Activated naive CD8-positive, alpha-beta T cell (primary cell): Measurements from ENCODE around the gene TCEA2.

Source experiments
- H3K27ac Mint-ChIP-seq: one replicate; pipeline ENCODE4 v1.8.0; 2021; ENCODE audit warnings: mixed read lengths
- H3K27me3 Mint-ChIP-seq: one replicate; pipeline ENCODE4 v1.8.0; 2021; ENCODE audit warnings: mixed read lengths
- H3K36me3 Mint-ChIP-seq: one replicate; pipeline ENCODE4 v1.8.0; 2021; ENCODE audit warnings: mixed read lengths
- H3K4me1 Mint-ChIP-seq: one replicate; pipeline ENCODE4 v1.8.0; 2021; ENCODE audit warnings: low read depth, mixed read lengths
- H3K4me3 Mint-ChIP-seq: one replicate; pipeline ENCODE4 v1.8.0; 2021; ENCODE audit warnings: mild to moderate bottlenecking, mixed read lengths
- H3K9me3 Mint-ChIP-seq: one replicate; pipeline ENCODE4 v1.8.0; 2021; ENCODE audit warnings: low read depth, mixed read lengths

TCEA2 gene

DNA sequence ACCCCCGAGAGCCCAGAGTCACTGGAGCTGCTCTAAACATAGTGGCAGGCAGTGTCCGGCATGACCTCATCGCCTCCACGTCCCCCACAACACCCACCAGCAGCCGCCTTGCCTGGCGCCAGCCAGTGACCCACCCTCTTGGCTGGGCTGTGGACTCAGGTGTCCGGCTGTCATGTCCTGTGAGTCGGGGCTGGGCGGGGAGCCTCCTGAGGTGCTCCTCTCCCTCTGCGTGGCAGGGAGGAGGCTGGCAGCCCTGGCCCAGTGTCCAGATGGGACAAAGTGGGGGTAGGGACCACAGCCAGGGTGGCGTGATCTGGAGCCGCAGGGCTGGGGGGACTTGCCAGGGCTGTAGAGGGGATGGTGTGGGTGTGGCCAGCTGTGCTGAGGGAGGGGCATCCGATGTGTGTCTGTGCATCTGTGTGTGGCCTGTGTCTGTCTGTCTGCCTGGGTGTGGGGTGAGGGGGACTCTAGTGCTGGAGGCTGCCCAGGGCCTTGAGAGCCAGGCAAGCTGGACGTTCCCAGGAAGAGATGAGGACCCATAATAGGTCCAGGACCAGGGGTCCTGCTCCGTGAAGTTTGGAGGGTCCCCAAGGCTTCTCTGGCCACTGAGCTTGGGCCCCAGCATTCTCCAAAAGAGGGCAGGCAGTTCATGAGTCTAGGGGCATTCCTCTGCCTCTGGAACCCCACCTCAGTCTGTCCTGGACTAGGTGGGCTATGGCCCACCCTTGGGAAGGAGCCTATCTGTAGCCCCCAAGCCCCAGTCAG lies 11.3 kb upstream of the TCEA2 start:
- no peaks in the 10 kb centered on the region for H3K9me3 Mint-ChIP-seq
- H3K27ac Mint-ChIP-seq, result no peak overlapping the region
- no peak overlapping the region for H3K4me3 Mint-ChIP-seq
- peaks cover 1% of the 10 kb centered on the region for H3K4me1 Mint-ChIP-seq
- peaks cover 6% of the 10 kb centered on the region for H3K27me3 Mint-ChIP-seq
- H3K36me3 Mint-ChIP-seq, result no peaks in the 10 kb centered on the region

DNA sequence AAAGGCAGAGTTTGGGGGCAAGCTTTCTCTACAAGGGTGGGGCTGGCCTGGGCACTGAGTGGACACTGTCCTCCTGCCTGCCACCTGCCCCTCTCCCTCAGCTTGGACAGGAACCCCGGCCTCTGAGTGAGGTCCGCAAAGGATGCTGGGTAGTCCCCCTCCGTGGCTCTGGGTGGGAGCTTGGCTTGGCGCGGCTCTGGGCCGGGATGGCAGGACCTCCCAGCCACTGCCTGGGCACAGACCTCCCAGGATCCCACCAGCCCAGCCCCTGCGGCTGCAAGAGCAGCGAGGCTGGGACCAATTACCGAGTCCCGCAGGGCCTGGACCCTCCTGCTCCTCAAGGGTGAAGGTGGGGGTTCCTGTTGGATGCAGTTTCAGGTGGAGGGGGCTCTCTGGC lies 10.7 kb upstream of the TCEA2 start:
- Mint-ChIP-seq H3K36me3 (no peaks in the 10 kb centered on the region), H3K4me1 (peaks cover 5% of the 10 kb centered on the region), H3K9me3 (no peaks in the 10 kb centered on the region), H3K27me3 (peaks cover 6% of the 10 kb centered on the region), H3K27ac (no peak overlapping the region), H3K4me3 (no peak overlapping the region)

DNA sequence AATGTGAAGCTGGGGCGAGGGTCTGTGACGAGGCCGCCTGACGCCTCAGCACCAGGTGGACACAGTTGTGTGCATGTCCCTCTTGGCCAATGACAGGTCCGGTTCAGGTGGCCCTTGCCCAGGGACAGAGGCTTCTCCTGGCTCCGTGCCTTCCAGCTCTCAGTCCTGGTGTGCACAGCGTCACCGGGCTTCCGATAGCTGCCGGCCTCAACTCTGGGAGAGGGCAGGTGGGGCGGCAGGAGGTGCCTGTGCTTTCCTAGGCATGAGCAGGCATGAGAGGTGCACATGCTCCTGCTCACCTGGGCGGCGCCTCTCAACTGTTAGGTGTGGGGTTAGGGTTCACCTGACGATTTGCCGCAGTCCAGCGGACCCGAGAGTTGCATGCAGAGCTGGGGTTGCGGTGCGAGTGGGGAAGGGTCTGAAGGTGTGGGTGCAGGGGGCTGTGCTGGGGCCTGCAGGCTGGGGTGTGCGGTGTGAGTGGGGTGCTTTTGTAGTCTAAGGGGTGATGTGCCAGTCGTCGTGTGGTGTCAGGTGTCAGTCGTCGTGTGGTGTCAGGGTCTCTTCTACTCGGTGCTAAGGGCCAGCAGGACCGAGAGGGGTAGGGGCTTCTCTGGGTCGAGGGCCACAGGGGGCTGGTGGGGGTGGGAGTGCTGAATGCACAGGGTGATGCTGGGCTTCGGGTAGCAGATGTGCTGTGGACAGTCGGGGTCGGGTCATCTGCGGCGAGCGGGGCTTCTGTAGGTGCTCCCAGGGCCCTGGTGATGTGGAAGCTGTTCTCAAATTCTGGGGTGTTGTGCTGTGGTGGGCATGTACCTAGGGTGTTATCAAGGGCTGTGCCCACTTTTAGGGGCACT lies 9.8 kb upstream of the TCEA2 start:
- Mint-ChIP-seq H3K9me3 (no peaks in the 10 kb centered on the region), H3K27ac (no peak overlapping the region), H3K4me3 (no peak overlapping the region), H3K36me3 (no peaks in the 10 kb centered on the region), H3K27me3 (peaks cover 6% of the 10 kb centered on the region), H3K4me1 (peaks cover 8% of the 10 kb centered on the region)

DNA sequence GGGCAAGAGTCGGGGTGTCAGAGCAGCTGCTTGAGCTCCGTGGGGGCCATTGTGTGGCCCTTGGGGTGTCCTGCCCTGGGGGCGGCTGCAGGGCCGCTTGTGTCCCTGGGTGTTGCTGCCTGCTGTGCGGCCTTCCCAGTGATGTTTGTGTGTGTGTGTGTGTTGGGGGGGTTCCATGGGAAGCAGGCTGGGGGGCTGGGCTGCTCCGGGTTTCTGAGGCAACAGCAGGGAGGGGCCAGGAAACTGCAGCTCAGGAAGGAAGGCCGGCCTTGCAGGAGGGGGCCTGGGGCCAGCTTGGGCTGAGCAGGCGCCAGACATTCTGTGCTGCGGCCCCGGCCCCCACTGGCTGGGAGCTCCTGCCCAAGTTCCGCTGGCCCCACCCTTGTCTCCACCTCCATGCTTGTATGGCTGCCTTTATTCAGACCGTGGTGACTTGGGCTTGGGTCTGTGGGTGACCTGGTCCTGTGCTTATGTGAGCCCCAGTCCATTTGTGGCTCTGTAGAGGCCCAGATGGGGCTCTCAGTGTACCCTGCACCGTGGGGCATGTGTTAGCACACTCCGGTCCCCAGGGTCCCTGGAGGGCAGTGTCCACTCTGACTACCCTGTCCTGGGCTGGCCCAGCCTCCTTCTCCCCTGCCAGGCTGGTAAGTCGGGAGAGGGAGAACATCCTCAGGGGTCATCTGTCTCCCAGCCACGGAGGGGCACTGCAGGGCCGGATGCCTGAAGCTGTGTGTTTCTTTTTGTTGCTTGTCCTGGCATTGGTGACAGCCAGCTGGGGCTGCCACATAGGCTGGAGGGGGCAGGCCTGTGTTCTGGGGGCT lies 8.9 kb upstream of the TCEA2 start:
- Mint-ChIP-seq H3K9me3 (no peaks in the 10 kb centered on the region), H3K4me3 (no peak overlapping the region), H3K36me3 (no peaks in the 10 kb centered on the region), H3K27me3 (peaks cover 6% of the 10 kb centered on the region), H3K27ac (no peak overlapping the region), H3K4me1 (peaks cover 9% of the 10 kb centered on the region)

DNA sequence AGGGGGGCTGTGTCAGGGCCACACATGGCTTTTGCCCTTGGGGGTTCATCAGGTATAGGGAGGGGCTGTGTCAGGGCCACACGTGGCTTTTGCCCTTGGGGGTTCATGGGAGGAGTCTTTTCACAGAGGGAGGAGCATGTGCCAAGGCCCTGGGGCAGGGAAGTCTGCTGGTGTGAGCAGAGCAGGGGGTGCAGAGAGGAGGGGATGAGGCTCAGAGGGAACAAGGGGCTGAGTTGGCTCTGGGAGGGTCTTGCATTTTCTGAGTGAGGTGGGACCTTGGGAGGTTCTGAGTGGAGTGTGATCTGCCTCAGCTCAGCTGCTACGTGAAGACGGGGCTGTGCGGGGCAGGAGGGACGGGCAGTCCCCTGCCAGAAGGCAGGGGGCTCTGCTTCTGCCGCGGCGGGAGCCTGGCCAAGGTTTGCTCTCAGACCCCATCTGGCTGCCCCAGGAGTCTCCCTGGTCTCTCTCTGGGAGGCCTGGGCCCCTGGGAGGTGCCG lies 7.6 kb upstream of the TCEA2 start:
- H3K27ac Mint-ChIP-seq, result no peak overlapping the region
- no peaks in the 10 kb centered on the region for H3K9me3 Mint-ChIP-seq
- H3K27me3 Mint-ChIP-seq, result peaks cover 6% of the 10 kb centered on the region
- H3K4me3 Mint-ChIP-seq, result no peak overlapping the region
- H3K4me1 Mint-ChIP-seq, result peaks cover 9% of the 10 kb centered on the region
- H3K36me3 Mint-ChIP-seq, result no peaks in the 10 kb centered on the region

DNA sequence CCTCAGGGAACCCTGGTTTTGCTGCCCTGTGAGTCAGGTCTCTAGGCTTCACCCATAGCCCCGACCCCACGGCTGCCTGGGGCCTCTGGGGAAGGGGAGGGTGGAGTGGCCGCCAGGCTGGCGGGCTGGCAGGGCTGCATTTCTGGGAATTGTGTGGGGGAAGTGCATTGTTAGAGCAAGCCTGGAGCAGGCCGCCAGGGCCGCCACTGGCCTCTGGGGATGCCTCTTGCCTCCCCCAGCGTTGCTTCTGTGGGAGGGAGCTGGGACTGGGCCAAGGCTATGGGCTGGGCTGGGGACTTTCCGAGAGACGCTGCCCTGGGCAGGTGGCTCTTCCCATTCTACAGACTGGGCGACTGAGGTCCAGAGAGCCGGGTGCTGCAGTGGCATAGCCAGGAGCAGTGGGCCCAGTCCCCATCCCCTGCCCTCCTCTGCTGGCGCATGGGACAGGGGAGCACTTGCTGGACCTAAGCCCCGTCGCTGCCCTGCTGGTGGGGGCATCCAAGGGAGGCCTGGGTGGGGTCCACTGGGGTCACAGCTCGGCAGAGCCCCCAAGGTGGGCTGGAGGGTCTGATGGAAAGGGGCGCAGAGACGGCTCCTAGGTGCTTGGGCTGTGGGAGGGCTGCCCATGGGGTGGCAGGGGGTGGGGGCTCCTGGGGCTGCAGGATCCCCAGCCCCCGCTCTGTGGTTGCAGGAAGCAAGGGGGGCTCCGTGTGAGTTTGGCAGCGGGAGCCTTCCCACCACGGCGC lies 6.9 kb upstream of the TCEA2 start:
- Mint-ChIP-seq H3K27me3 (peaks cover 6% of the 10 kb centered on the region), H3K36me3 (no peaks in the 10 kb centered on the region), H3K9me3 (no peaks in the 10 kb centered on the region), H3K4me3 (no peak overlapping the region), H3K4me1 (peaks cover 9% of the 10 kb centered on the region), H3K27ac (no peak overlapping the region)

DNA sequence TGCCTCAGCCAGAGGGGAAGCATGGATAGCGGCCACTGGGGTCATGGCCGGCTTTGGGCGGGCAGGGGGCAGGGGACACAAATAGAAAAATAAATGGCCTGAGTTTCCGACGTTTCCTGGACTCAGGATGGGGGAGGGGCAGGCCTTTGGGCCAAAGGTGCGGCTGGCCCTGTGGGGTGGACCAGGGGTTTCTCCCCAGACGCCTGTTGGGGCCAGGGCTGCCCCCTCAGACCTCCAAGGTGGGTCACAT lies 6.4 kb upstream of the TCEA2 start:
- H3K4me3 Mint-ChIP-seq, result no peak overlapping the region
- no peaks in the 10 kb centered on the region for H3K9me3 Mint-ChIP-seq
- peaks cover 6% of the 10 kb centered on the region for H3K27me3 Mint-ChIP-seq
- no peak overlapping the region for H3K27ac Mint-ChIP-seq
- no peaks in the 10 kb centered on the region for H3K36me3 Mint-ChIP-seq
- H3K4me1 Mint-ChIP-seq, result peaks cover 9% of the 10 kb centered on the region

DNA sequence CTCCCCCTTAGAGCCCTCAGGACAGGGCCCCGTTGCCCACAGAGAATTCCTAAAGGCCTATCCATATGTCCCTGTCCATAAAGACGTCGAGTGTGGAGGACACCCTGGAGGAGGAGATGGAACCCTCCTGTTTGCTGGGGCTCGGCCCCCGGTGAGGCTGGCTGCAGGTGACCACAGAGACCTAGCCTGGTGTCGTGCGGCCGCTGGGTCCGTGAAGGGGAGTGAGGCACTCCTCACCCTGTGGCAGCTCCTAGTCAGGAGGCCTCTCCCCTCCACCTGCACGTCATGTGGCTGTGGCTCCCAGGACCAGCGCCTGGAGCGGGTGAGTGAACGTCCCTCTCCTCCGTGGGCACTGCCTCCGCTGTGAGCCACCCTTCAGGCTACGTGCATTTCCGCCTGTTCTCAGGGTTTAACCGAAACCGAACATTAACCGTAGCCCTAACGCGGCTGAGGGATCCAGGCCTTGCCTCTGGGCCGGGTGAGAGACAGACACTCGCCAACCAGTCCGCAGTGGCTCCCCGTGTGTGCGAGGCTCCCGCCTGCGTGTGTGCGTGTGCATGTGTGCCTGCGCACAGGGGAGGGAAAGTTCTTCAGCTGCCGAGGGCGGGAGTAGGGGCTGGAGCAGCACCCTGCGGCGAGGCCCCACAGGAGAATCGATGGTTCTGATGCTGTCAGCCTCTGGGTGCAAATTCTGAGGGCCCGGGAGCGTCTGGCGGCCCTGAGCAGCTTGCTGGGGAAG lies 5.9 kb upstream of the TCEA2 start:
- Mint-ChIP-seq H3K36me3 (no peaks in the 10 kb centered on the region), H3K27ac (no peak overlapping the region), H3K27me3 (peaks cover 4% of the 10 kb centered on the region), H3K4me1 (peaks cover 11% of the 10 kb centered on the region), H3K4me3 (peak overlapping the region; percentile 5), H3K9me3 (no peaks in the 10 kb centered on the region)

DNA sequence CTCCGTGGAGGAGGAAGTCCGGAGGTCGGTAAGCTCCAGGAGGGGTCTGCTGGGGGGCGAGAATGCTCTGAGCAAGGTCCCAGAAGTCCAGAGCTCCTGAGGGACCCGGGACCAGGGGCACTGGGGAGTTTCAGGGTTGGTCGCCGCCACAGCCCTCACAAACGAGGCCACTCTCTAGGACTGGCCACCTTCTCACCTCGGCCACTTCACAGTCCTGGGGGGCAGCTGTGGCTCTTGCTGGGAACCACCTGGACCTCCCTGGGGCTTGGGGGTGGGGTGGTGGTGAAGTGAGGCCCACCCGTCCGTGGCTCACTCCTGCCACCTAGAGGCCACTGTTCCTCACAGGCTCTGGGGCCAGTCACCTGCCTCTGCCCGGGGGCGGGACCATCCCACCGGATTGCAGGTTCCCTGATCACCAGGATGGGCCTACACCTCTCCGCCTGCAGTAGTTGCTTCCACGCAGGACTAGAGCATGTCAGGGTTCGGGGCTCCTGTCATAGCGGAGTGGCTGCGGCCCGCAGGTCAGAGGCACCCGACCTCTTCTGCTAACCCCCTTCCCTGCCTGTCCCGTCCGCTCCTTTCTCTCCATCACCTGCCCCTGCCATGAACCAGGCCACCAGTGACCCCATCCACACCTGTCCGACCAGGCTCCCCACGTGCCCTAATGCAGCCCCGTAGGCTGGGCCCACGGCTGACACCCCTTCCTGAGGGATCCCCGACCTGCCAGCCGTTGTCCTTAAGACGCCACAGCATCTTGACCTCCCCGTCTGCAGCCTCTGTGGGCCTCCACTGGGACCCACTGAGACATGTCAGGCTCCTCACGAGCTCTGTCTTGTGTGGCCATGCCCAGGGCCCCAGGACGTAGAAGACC lies 5.1 kb upstream of the TCEA2 start:
- H3K4me1 Mint-ChIP-seq, result peaks cover 11% of the 10 kb centered on the region
- peaks cover 4% of the 10 kb centered on the region for H3K27me3 Mint-ChIP-seq
- no peaks in the 10 kb centered on the region for H3K9me3 Mint-ChIP-seq
- H3K27ac Mint-ChIP-seq, result no peak overlapping the region
- peak overlapping the region; percentile 5 for H3K4me3 Mint-ChIP-seq
- H3K36me3 Mint-ChIP-seq, result no peaks in the 10 kb centered on the region

DNA sequence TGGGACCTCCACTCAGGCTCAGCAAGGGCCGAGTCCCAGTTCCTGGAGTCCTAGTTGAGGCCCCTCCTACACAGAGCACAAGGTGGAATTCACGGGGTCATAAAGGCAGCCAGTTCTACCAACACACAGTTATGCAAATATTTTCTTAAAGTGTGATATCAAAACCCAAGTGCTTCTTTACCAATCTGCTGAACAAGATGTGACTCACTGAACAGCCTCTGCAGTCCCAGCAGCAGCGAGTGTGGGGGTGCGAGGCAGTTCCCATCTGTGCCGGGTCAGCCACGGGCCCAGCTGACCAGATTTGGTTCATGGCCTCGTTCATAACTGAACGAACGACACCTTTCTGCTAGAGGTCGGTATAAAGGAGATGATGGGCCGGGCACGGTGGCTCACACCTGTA lies 4.5 kb upstream of the TCEA2 start:
- no peaks in the 10 kb centered on the region for H3K36me3 Mint-ChIP-seq
- no peak overlapping the region for H3K27ac Mint-ChIP-seq
- H3K9me3 Mint-ChIP-seq, result no peaks in the 10 kb centered on the region
- H3K4me3 Mint-ChIP-seq, result no peak overlapping the region
- peaks cover 3% of the 10 kb centered on the region for H3K27me3 Mint-ChIP-seq
- peaks cover 11% of the 10 kb centered on the region for H3K4me1 Mint-ChIP-seq

DNA sequence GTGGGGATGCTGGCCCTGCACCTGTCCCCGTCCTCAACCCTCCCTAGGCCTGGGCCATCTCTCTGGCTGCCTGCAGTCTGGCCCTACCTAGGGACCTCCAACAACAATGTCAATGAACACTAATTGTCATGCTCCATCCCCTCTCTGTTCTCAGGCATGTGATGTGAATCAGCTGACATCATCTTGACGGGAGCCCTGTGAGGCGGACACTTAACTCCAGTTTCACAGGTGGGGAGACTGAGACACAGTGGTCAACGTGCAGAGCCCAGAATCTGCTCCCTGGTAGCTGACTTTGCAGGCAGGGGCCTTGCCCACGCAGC lies 762 bp upstream of the TCEA2 start:
- Mint-ChIP-seq H3K27ac (no peak overlapping the region), H3K9me3 (no peaks in the 10 kb centered on the region), H3K27me3 (no peaks in the 10 kb centered on the region), H3K4me1 (peaks cover 39% of the 10 kb centered on the region), H3K4me3 (peak overlapping the region; percentile 53), H3K36me3 (no peaks in the 10 kb centered on the region)

DNA sequence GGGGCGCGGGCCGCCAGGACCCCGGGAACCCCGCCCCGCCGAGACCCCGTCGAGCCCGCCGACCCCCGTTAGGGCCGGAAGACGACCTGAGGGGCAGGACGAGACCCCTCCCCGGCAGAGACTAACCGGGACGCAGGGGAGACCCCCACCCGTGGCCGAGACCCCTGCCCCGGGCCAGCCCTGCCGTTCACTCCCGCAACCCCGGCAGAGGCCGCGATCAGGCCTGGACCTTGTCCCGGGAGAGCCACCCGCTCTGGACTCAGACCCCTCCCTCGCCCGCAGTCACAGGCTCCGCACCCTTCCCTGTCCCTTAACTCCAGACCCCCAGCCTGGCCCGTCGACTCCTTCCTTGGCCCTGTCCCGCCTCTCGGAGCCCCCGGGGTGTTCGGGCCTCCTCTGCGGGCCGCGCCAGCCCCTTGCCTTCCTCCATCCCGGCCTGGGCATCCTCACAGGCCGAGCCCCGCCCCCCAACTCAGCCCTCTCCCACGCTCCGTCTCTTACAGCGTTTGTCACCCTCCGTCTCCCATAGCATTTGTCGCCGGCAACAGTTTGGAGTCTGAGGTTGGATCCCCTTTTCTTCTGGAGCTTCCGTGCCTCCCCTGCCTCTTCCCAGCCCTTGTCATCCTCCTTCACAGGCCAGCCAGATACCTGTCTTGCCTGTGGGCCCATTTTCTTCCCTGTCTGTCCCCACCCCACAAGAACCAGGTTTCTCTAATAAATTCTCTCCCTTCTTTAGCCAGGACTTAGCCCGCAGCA lies 569 bp downstream of the TCEA2 start:
- Mint-ChIP-seq H3K27me3 (no peaks in the 10 kb centered on the region), H3K4me3 (peak overlapping the region; percentile 90), H3K36me3 (no peaks in the 10 kb centered on the region), H3K4me1 (peaks cover 35% of the 10 kb centered on the region), H3K27ac (peak overlapping the region; percentile 70), H3K9me3 (no peaks in the 10 kb centered on the region)

DNA sequence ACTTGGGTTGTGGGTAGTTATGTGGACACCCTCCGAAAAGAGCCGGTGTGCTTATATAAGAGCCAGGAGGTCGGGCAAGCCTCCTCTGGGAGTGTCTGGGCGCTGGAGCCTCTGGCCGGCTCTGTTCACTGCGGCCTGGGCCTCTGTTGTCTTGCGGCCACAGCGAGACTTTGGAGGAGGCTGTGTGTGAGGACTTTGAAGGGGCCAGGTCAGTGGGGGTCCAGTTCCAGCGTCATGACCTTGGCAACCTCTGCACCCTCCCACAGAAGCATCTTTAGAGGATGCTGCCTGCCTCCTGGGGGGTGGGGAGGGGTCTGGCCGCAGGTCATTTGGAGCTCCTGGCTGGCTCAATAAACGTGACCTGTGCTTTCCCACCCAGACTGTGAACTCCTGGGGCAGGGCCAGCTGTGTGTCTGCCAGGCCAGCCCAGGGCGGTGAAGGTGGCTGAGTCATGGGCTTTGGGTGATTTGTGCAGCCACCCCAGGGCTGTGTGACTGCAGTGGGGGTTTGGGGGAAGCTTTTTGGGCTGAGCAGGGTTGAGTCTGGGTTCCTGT lies 1.2 kb downstream of the TCEA2 start:
- H3K36me3 Mint-ChIP-seq, result no peaks in the 10 kb centered on the region
- peaks cover 38% of the 10 kb centered on the region for H3K4me1 Mint-ChIP-seq
- peak overlapping the region; percentile 70 for H3K27ac Mint-ChIP-seq
- H3K9me3 Mint-ChIP-seq, result no peaks in the 10 kb centered on the region
- no peaks in the 10 kb centered on the region for H3K27me3 Mint-ChIP-seq
- peak overlapping the region; percentile 90 for H3K4me3 Mint-ChIP-seq
